GM13976 (cell line): ENCODE results near the gene WNT7B.

Source experiments
- DNase-seq: peaks from one replicate; pipeline ENCODE4 v3.0.0; 2012; ENCODE audit warnings: low spot score
- CTCF ChIP-seq: IDR thresholded peaks from 2 replicates; pipeline ENCODE4 v1.5.1; 2012; ENCODE audit warnings: borderline replicate concordance, mild to moderate bottlenecking; ENCODE audit not compliant: insufficient read depth; ENCODE audit errors: extremely low read depth, missing control alignments, control extremely low read depth
- in situ Hi-C: fragments of 300-500 bp; cut with MboI; formaldehyde crosslinking; loops from one replicate; pipeline ENCODE4 v1.12.0; 2022; ENCODE audit warnings: low sequenced_read_pairs, mixed read lengths, inconsistent platforms; ENCODE audit not compliant: unreplicated experiment

WNT7B gene

GRCh38 chr22:45968751-45969413, 8.1 kb downstream of the WNT7B start:
- no peak for DNase-seq
- no peak for TF ChIP-seq CTCF
- in situ Hi-C loops, result loop anchor here (5.0 kb wide), 1 partner anchor 392 kb away; no protein-coding TSS in a partner anchor

GRCh38 chr22:45968003-45968650, 8.8 kb downstream of the WNT7B start:
- DNase-seq, result no peak
- in situ Hi-C loops, result loop anchor here (5.0 kb wide), 1 partner anchor 391 kb away; no protein-coding TSS in a partner anchor
- TF ChIP-seq CTCF, result no peak

GRCh38 chr22:45966895-45967365, 10.0 kb downstream of the WNT7B start:
- no peak for DNase-seq
- TF ChIP-seq CTCF, result no peak
- in situ Hi-C loops, result loop anchor here (5.0 kb wide), 1 partner anchor 390 kb away; no protein-coding TSS in a partner anchor

GRCh38 chr22:45966320-45966894, 10.6 kb downstream of the WNT7B start:
- TF ChIP-seq CTCF, result no peak
- in situ Hi-C loops, result loop anchor here (5.0 kb wide), 1 partner anchor 389 kb away; no protein-coding TSS in a partner anchor
- no peak for DNase-seq

- no peak for TF ChIP-seq CTCF
- DNase-seq, result no peak
- in situ Hi-C loops, result loop anchor here (5.0 kb wide), 1 partner anchor 388 kb away; no protein-coding TSS in a partner anchor
Measured at GRCh38 chr22:45965563-45965962, 11.4 kb downstream of the WNT7B start.

- no peak for DNase-seq
- TF ChIP-seq CTCF, result no peak
- in situ Hi-C loops, result loop anchor here (5.0 kb wide), 1 partner anchor 388 kb away; no protein-coding TSS in a partner anchor
Measured at GRCh38 chr22:45964926-45965527, 11.9 kb downstream of the WNT7B start.
